ENCODE results near the gene SFRP2. TPM values are rescaled to one million over a fixed set of nuclear protein-coding genes. Genes with fewer than 3 reads are reported as not detected.

Gene SFRP2
- total and polyA plus RNA-seq, 11 donors = 0.06 to 18.8 (median 0.37) TPM; not detected in 2

- 92 to 100% (median 94%) methylated on average over 1 of the region's 1 CpG for WGBS, 4 donors
- peaks cover 0 to 12% (median 2%) of the 10 kb centered on the region in 12 donors for H3K4me1 ChIP-seq
- H3K9me3 ChIP-seq = no peaks in the 10 kb centered on the region
- TF ChIP-seq CTCF (IDR thresholded peaks at IDR 0.05) (peak in 1 of 12 donors; percentile 20), POLR2A (IDR thresholded peaks at IDR 0.05) (no peak)
- ATAC-seq = no peak
- H3K27me3 ChIP-seq = peaks cover 0 to 44% (median 16%) of the 10 kb centered on the region in 9 donors
- no peak for DNase-seq
- no peak overlapping the region for H3K27ac ChIP-seq
- intact Hi-C loops (cut with DNase I) = no loop called here
- H3K4me3 ChIP-seq = no peak overlapping the region
- H3K36me3 ChIP-seq = no peaks in the 10 kb centered on the region
Measured at GRCh38 chr4:153763404-153763803, 25.5 kb downstream of the SFRP2 start.

GRCh38 chr4:153759407-153760316 lies 29.2 kb downstream of the SFRP2 start, which contains the start of gene RNF175:
RNF175 (minus strand) TSS chr4:153760024; CDS start chr4:153759862, 162 bp downstream.
- 4 to 11% (median 5%) methylated on average over 27 to 76 of the region's 76 CpGs for WGBS, 4 donors
- H3K27ac ChIP-seq = no peak within 1 kb of the TSS
- no peak for TF ChIP-seq POLR2A (IDR thresholded peaks at IDR 0.05)
- no peak for TF ChIP-seq CTCF (IDR thresholded peaks at IDR 0.05)
- intact Hi-C loops (cut with DNase I) = loop anchor here in 1 of 10 donors (10.0 kb wide), 1 partner anchor 415 kb away; the partner anchor contains the start of gene MND1
- H3K9me3 ChIP-seq = peaks cover 0 to 9% (median 0%) of the 10 kb centered on the region in 12 donors
- H3K4me1 ChIP-seq = peaks cover 0 to 12% (median 2%) of the 10 kb centered on the region in 12 donors
- DNase-seq = peak in 1 of 5 donors; percentile 60
- ATAC-seq = peak in 3 of 4 donors; percentile 36 to 65 (median 41)
- H3K4me3 ChIP-seq = peak within 1 kb of the TSS; percentile 29 to 61 (median 52)
- H3K27me3 ChIP-seq = peaks cover 0 to 56% (median 20%) of the 10 kb centered on the region in 9 donors
- H3K36me3 ChIP-seq = no peaks in the 10 kb centered on the region

GRCh38 chr4:153758688-153759406 lies 30.0 kb downstream of the SFRP2 start:
- Histone ChIP-seq H3K27me3 (peaks cover 0 to 56% (median 17%) of the 10 kb centered on the region in 9 donors), H3K4me3 (peak overlapping the region in 10 of 12 donors; percentile 29 to 61 (median 54)), H3K27ac (no peak overlapping the region), H3K36me3 (no peaks in the 10 kb centered on the region), H3K9me3 (peaks cover 0 to 12% (median 0%) of the 10 kb centered on the region in 12 donors), H3K4me1 (peaks cover 0 to 12% (median 2%) of the 10 kb centered on the region in 12 donors)
- WGBS, 4 donors = 41 to 50% (median 46%) methylated on average over 15 of the region's 15 CpGs
- TF ChIP-seq POLR2A (IDR thresholded peaks at IDR 0.05) (no peak), CTCF (IDR thresholded peaks at IDR 0.05) (no peak)
- no peak for ATAC-seq
- intact Hi-C loops (cut with DNase I) = loop anchor here in 1 of 10 donors (10.0 kb wide), 1 partner anchor 414 kb away; the partner anchor contains the start of gene MND1
- no peak for DNase-seq

Measured in heart left ventricle (tissue), 16 donors.